ENCODE measurements around the gene PCLAF.

GRCh38 chr15:64333986-64334929, 47.0 kb downstream of the PCLAF start:
- TF ChIP-seq POLR2AphosphoS5 (IDR thresholded peaks at IDR 0.05; ENCODE audit: borderline replicate concordance, low read depth, low read length) (no peak), EZH2 (IDR thresholded peaks at IDR 0.05) (no peak)

Measured in SK-N-MC (cell line).